RWPE2 (cell line): ENCODE results near the gene RFX3.

ENCODE experiments used
- ATAC-seq: fragments of 200-7000 bp; cut with Tn5 transposase; 3 replicates; pipeline ENCODE4 v1.9.1; 2021; ENCODE audit warnings: low read depth
- DNase-seq: peaks from one replicate; pipeline ENCODE4 v3.0.0-alpha.2; 2020; ENCODE audit warnings: low spot score
- H3K27ac ChIP-seq: fragments of 450-650 bp; 2 replicates; pipeline ENCODE4 v1.5.1; 2017; ENCODE audit warnings: mild to moderate bottlenecking; ENCODE audit not compliant: poor library complexity, severe bottlenecking
- H3K27me3 ChIP-seq: fragments of 250-450 bp; sonication (Bioruptor Pico); 2 replicates; pipeline ENCODE4 v1.5.1; 2021; ENCODE audit warnings: mild to moderate bottlenecking, moderate library complexity; ENCODE audit not compliant: insufficient read depth, poor library complexity, severe bottlenecking
- H3K36me3 ChIP-seq: fragments of 250-450 bp; sonication (Bioruptor Pico); 2 replicates; pipeline ENCODE4 v1.5.1; 2020; ENCODE audit warnings: low read depth, mild to moderate bottlenecking, moderate library complexity
- H3K4me1 ChIP-seq: fragments of 250-450 bp; sonication (Bioruptor Pico); 2 replicates; pipeline ENCODE4 v1.5.1; 2021; ENCODE audit warnings: mild to moderate bottlenecking, moderate library complexity; ENCODE audit not compliant: insufficient read depth, poor library complexity, severe bottlenecking
- H3K4me3 ChIP-seq: fragments of 250-450 bp; sonication (Bioruptor Pico); 2 replicates; pipeline ENCODE4 v1.5.1; 2021; ENCODE audit warnings: mild to moderate bottlenecking, moderate library complexity; ENCODE audit not compliant: severe bottlenecking
- H3K9me3 ChIP-seq: fragments of 250-450 bp; sonication (Bioruptor Pico); 2 replicates; pipeline ENCODE4 v1.5.1; 2021; ENCODE audit warnings: mild to moderate bottlenecking, moderate library complexity; ENCODE audit not compliant: severe bottlenecking
- TF ChIP-seq, protein P1 (sequence below): fragments of 450-650 bp; IDR thresholded peaks from one replicate; pipeline ENCODE4 v1.5.1; 2017; ENCODE audit warnings: mild to moderate bottlenecking, moderate library complexity; ENCODE audit not compliant: poor library complexity, severe bottlenecking

Gene RFX3

DNA sequence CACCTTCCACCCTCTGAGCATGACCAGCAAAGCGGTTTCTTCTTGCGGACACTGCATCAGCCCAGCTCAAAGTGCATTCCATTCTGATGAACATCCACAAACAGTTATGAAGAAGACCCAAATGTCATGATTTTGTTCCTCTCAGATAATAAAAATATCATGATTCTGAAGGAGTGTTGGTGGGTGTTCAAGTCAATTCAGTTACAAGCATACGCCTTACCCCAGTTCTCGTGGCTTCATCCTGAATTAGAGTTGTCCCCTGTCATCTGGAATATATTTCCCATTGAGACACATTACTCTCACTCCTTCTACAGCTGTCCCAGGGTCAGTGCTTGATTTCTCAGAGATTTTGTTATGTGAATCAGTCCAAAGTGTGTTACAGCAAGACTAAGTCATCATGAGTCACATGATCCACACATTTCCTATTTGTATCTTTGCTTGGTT lies 325.4 kb downstream of the RFX3 start:
- no peak for DNase-seq
- H3K9me3 ChIP-seq, result no peaks in the 10 kb centered on the region
- no peaks in the 10 kb centered on the region for H3K4me1 ChIP-seq
- TF ChIP-seq, protein P1, sequence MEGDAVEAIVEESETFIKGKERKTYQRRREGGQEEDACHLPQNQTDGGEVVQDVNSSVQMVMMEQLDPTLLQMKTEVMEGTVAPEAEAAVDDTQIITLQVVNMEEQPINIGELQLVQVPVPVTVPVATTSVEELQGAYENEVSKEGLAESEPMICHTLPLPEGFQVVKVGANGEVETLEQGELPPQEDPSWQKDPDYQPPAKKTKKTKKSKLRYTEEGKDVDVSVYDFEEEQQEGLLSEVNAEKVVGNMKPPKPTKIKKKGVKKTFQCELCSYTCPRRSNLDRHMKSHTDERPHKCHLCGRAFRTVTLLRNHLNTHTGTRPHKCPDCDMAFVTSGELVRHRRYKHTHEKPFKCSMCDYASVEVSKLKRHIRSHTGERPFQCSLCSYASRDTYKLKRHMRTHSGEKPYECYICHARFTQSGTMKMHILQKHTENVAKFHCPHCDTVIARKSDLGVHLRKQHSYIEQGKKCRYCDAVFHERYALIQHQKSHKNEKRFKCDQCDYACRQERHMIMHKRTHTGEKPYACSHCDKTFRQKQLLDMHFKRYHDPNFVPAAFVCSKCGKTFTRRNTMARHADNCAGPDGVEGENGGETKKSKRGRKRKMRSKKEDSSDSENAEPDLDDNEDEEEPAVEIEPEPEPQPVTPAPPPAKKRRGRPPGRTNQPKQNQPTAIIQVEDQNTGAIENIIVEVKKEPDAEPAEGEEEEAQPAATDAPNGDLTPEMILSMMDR, result no peak
- H3K4me3 ChIP-seq, result no peak overlapping the region
- no peak for ATAC-seq
- no peak overlapping the region for H3K27ac ChIP-seq
- no peaks in the 10 kb centered on the region for H3K36me3 ChIP-seq
- no peaks in the 10 kb centered on the region for H3K27me3 ChIP-seq

DNA sequence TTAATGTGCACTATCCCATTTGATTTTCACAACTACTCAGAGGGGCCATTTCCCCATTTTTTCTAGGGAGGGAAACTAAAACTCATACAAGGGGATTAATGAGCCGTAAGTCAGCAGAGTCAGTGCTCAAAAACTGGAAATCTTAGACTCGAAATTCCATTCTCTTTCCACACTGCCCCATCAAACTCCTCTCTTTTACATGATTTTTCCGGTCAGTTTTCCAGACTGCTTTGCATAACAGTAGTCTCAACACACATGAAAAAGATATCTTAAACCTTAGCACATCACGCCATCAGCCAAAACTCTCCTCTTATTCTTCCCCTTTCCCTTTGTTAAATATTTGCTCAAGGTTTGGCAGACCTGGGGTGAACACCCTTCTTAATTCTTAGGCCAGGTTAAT lies 332.0 kb downstream of the RFX3 start:
- ATAC-seq, result no peak
- Histone ChIP-seq H3K4me3 (no peak overlapping the region), H3K27me3 (peaks cover 2% of the 10 kb centered on the region), H3K9me3 (no peaks in the 10 kb centered on the region), H3K27ac (no peak overlapping the region), H3K4me1 (no peaks in the 10 kb centered on the region), H3K36me3 (no peaks in the 10 kb centered on the region)
- no peak for DNase-seq
- TF ChIP-seq, protein P1, result no peak

DNA sequence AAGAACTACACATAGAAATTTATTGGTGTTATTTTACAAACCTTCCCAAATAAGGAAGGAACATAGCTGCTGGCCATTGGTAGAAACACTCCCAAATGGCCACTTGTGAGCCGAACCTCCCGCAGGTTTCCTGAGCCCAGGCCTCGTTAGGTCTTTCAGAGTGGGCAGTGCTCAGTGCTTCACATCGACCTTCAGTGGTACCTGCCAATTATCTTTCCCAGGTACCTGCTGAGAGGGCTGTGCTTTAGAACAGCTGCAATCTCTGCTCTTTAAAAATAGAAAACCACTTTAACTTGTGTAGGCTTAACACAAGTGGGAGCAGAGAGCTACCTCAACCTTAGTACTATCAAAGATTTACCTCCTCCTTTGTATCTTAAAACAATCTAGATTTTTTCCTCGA lies 334.1 kb downstream of the RFX3 start:
- H3K36me3 ChIP-seq, result no peaks in the 10 kb centered on the region
- H3K4me3 ChIP-seq, result no peak overlapping the region
- no peaks in the 10 kb centered on the region for H3K4me1 ChIP-seq
- TF ChIP-seq, protein P1, result no peak
- DNase-seq (no peak), ATAC-seq (no peak)
- peaks cover 2% of the 10 kb centered on the region for H3K27me3 ChIP-seq
- H3K9me3 ChIP-seq, result no peaks in the 10 kb centered on the region
- H3K27ac ChIP-seq, result no peak overlapping the region

DNA sequence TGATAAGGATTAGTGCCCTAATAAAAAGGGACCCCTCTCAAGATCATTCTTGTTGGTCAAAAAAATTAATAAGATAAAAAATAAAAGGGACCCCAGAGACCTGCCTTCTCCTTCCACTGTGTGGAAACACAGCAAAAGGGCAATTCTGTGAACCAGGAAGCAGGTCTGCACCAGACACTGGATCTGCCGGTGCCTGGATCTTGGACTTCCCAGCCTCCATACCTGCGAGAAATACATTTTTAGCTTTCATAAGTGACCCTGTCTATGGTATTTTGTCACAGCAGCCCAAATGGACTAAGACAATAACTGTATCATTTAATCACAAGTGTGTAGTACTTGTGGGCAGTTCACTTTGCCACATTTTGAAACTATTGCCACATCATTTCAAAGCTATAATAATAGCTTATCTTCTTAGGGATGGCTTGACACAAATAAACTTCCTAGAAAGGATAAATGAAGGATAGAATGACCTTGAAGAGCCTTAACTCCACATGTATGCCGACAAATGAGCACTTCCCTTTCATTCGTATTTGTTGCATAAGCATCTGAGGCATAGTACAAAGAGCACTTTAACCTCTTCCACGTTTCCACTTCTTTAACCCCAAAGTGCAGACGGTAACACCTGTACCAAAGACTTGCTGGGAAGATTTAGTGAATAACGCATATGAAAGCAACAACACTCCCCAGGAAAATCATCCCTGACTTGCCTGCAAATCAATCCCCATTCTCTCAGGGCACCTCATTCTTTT lies 336.5 kb downstream of the RFX3 start:
- Histone ChIP-seq H3K36me3 (no peaks in the 10 kb centered on the region), H3K9me3 (no peaks in the 10 kb centered on the region), H3K4me1 (no peaks in the 10 kb centered on the region), H3K27me3 (peaks cover 2% of the 10 kb centered on the region), H3K27ac (no peak overlapping the region), H3K4me3 (no peak overlapping the region)
- ATAC-seq (no peak), DNase-seq (no peak)
- TF ChIP-seq, protein P1, result no peak

DNA sequence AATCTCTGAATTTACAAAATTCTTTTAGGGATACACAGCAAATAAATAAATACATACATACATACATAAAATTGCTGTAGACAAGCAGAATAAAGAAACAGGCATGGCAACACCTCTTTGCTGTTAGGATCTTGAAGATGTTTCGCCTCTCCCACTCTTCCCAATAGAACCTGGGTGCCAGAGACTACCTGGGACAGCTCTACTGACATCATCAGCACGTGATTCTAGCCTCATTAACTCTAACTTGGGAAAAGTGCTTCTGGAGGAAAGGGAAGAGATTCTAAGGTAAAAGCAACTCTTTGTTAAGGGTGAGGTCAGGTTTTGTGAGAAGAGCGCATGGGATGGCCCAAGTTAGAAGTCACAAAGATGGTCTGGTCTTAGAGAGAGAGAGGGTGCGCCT lies 339.1 kb downstream of the RFX3 start:
- H3K4me3 ChIP-seq, result no peak overlapping the region
- H3K9me3 ChIP-seq, result no peaks in the 10 kb centered on the region
- ATAC-seq (no peak), DNase-seq (no peak)
- no peaks in the 10 kb centered on the region for H3K4me1 ChIP-seq
- peaks cover 18% of the 10 kb centered on the region for H3K27me3 ChIP-seq
- H3K27ac ChIP-seq, result no peak overlapping the region
- TF ChIP-seq, protein P1, result no peak
- H3K36me3 ChIP-seq, result no peaks in the 10 kb centered on the region
